HG03565 (cell line): Measurements from ENCODE around the gene TPD52L1.

ENCODE experiments used
- ATAC-seq: cut with Tn5 transposase; IDR thresholded peaks from one replicate; pipeline ENCODE4 v1.9.1; 2021; ENCODE audit warnings: mild to moderate bottlenecking, moderate library complexity; ENCODE audit not compliant: unreplicated experiment

TPD52L1 gene

GRCh38 chr6:125231574-125232343, 78.2 kb downstream of the TPD52L1 start:
- no peak for ATAC-seq

- ATAC-seq: no peak
These were observed 78.9 kb downstream of the TPD52L1 start for GRCh38 chr6:125232466-125232865.

DNA sequence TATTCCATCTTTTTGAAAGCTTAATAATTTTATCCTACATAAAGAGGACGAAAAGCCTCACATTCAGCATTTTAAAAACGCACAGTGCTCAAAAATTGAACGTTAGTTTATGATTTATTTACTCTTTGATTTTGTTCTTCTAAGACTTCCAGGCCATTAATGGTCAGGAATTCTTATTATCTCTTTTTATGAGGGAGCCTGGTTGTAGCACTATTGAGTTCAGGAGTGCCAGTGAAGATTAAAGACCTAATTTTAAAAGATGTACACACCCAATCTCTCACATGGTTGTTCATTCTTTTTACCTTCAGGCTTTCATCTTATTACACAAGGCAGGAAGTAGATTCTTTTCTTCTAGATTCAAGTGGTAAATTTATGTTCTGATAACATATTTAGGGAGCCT, 79.6 kb downstream of the TPD52L1 start:
- no peak for ATAC-seq

- ATAC-seq: no peak
These were observed 83.2 kb downstream of the TPD52L1 start for GRCh38 chr6:125236536-125237327.

DNA sequence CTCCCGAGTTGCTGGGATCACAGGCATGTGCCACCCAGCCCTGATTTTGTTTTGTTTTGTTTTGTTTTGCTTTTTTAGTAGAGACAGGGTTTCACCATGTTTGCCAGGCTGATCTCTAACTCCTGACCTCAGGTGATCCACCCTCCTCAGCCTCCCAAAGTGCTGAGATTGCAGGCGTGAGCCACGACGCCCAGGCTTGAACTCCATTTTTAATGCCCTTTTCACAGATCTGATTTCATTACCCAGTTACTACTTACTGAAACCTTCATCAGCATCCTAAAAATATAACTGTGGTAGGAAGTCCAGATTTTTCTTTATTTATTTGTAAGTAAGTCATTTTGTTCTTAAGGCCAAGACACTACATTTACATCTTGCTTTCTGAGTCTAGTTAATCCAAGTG, 84.2 kb downstream of the TPD52L1 start:
- no peak for ATAC-seq

GRCh38 chr6:125245109-125245508, 91.5 kb downstream of the TPD52L1 start:
- no peak for ATAC-seq

- no peak for ATAC-seq
These were observed 92.1 kb downstream of the TPD52L1 start for GRCh38 chr6:125245523-125246264.

DNA sequence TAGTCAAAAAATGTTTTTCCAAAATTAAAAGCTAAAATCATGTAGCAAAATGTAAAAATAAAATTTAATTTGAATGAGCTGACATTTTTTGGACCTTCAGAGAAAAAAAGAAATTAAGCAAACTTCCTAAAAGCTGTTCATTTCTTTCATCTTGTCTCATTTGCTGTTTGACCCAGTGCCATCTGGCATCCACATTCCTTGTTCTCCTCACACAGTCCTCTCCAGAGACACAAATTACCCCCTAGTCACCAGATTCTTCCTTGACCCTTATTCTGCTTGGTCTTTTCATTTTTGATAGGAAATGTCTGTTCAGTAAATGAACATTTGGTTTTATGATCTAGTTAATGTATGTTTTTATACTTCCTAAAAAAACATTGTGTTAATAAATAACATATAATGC, 93.0 kb downstream of the TPD52L1 start:
- ATAC-seq: no peak

- no peak for ATAC-seq
These were observed 94.6 kb downstream of the TPD52L1 start for GRCh38 chr6:125248136-125248535.

- ATAC-seq: no peak
These were observed 96.9 kb downstream of the TPD52L1 start for GRCh38 chr6:125250511-125250910.

DNA sequence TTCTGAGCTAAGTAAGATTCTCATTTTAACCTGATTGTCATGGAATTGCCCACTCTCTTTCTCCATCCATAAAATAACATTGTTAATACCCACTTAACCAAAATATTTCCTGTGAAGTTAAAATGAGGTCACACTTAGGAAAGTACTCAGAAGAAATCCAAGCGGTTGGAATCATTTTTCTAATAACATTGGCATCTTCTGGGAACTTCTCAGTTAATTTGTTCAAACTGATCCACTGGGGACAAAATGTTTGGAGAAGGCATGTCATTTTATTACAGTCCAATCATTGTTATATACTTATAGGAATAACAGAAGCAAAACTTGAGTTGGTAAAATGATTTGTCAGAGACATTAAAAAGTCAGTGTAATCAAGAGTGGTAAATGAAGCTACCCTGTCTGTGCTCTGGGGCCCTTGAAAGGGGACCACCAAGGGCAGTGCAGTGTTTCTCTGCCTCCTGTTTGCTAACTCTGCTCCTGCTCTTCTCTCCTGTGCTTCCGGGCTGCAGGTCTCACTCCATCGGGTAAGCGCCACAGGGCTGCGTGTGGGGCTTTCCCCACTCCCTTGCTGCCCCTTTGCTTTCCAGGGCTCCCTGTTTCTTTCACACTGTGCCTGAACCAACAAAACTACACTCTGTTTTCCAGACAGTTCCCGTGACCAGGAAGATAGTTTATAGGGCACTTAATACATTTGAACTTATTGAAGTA, 98.1 kb downstream of the TPD52L1 start:
- peak; percentile 46 for ATAC-seq

- no peak for ATAC-seq
These were observed 99.3 kb downstream of the TPD52L1 start for GRCh38 chr6:125252891-125253290.

DNA sequence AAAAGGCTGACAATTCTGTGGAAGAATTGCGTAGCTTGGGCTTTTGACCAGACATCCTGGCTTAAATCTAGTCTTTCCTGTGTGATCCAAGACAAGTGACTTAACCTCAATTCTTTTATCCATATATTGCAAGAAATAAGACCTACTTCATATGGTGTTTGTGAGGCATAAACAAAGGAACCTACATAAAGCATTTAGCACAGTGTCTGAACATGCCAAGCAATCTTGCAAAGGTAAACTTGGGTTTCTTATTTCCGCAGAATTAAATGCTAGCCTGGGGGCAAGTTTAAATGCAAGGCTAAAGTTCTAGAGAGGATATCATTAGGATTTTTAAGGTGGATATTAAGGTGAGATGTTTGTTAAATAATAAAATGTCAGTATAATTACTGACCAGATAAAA, 100.3 kb downstream of the TPD52L1 start:
- no peak for ATAC-seq

- ATAC-seq: no peak
These were observed 100.7 kb downstream of the TPD52L1 start for GRCh38 chr6:125254321-125254720.

- no peak for ATAC-seq
These were observed 101.6 kb downstream of the TPD52L1 start for GRCh38 chr6:125255201-125255600.

DNA sequence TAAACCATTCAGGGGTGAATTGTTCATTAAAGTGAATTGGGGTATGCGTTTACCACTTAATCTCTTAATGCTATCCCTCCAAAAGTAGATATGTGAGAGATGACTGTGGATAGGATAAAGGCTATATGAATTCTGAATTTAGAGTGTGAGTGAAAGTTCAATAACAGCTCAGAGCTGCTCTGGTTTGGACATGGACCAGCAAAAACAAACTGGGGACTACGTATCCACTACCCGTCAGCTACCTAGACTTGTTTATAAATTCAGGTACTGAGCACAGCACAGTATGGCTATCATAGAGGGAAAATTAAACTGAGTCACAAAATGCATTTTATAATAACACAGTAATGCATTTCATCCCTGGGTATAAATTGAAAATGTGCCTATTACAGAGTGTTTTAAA, 103.8 kb downstream of the TPD52L1 start:
- no peak for ATAC-seq

DNA sequence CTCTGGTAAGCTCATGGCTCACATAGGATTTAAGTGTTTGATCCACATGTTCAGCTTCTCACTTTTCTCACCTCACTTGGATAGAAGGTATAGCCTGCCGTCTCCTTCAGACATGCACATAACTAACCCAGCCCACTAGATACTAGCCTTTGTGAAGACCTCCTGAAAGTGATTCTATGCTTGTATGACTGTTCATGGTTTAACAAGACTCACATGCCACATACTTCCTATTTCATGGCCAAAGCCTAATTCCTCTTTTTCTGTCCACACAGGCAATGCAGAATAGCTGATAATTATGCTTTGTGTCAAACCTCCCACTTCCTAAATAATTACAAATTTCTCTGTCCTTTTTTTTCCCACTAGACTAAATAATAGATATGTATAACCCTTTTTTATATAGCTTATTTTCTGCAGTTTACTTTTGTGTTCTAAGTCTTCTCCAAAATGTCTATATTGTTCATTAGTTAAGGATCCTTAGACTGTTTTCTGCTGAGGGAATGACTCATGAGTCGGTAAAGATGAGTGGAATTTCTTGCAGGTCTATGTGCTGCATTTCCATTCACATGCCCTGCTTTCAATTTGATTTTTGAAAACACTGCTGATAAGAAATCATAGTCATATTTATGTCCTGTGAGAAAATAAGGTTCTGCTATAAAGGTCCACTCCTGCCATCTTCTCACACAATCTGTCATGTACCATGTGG, 105.2 kb downstream of the TPD52L1 start:
- peak; percentile 62 for ATAC-seq

DNA sequence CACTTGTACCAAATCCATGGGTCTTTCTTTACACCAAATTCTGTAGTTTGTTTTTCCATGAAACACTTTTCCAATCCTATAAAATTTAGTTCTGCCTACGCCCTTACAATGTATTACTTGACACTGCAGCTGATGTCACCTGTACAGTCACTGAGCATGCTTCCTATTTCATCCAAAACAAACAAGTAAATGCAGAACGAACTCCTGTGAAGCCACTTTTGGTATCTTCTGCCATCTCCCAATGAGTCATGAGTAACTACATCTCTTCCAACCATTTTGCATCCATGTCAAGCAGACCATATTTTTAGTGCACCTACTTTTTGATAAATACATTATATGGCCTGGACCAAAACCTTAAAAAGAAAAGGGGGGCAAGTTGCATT, 105.8 kb downstream of the TPD52L1 start:
- no peak for ATAC-seq

- ATAC-seq: no peak
These were observed 108.7 kb downstream of the TPD52L1 start for GRCh38 chr6:125262016-125263013.
